Immature natural killer cell (primary cell): ENCODE results near the gene RASGEF1C. TPM values are rescaled to one million over a fixed set of nuclear protein-coding genes. Genes with fewer than 3 reads are reported as not detected.

ENCODE experiments used
- DNase-seq, 3 donors: peaks; one replicate each; pipeline ENCODE4 v3.0.0; 2022; ENCODE audit warnings: mixed read lengths in 1 of 3
- H3K27ac Mint-ChIP-seq, 6 donors: one replicate each; pipeline ENCODE4 v1.8.0; 2020; ENCODE audit warnings: mixed read lengths in 6 of 6, mild to moderate bottlenecking in 5 of 6, inconsistent platforms in 4 of 6, moderate library complexity in 3 of 6
- H3K27me3 Mint-ChIP-seq, 3 donors: one replicate each; pipeline ENCODE4 v1.8.0; 2020 to 2021; ENCODE audit warnings: low read depth in 3 of 3, mild to moderate bottlenecking in 3 of 3, mixed read lengths in 3 of 3, moderate library complexity in 3 of 3, inconsistent platforms in 1 of 3
- H3K36me3 Mint-ChIP-seq, 3 donors: one replicate each; pipeline ENCODE4 v1.8.0; 2020; ENCODE audit warnings: mixed read lengths in 3 of 3, inconsistent platforms in 2 of 3, mild to moderate bottlenecking in 2 of 3
- H3K4me1 Mint-ChIP-seq, 2 donors: one replicate each; pipeline ENCODE4 v1.8.0; 2020; ENCODE audit warnings: inconsistent platforms in 2 of 2, mild to moderate bottlenecking in 2 of 2, mixed read lengths in 2 of 2, moderate library complexity in 1 of 2
- H3K4me3 Mint-ChIP-seq, 5 donors: one replicate each; pipeline ENCODE4 v1.8.0; 2020; ENCODE audit warnings: mild to moderate bottlenecking in 5 of 5, mixed read lengths in 5 of 5, inconsistent platforms in 3 of 5, moderate library complexity in 3 of 5
- H3K9me3 Mint-ChIP-seq, 6 donors: one replicate each; pipeline ENCODE4 v1.8.0; 2020; ENCODE audit warnings: mild to moderate bottlenecking in 6 of 6, mixed read lengths in 6 of 6, inconsistent platforms in 4 of 6, moderate library complexity in 3 of 6
- polyA plus RNA-seq, 3 donors: library from polyadenylated mRNA; unstranded; fragments of 300-500 nt; fragmentation: Illumina TruSeq; gene quantifications; one replicate each; pipeline ENCODE4 v1.2.3, GENCODE V29; 2021

Gene RASGEF1C
- polyA plus RNA-seq, 3 donors from 2014 or later: not detected

- DNase-seq: no peak
- Mint-ChIP-seq H3K27ac (no peak overlapping the region), H3K27me3 (peaks cover 10 to 27% (median 23%) of the 10 kb centered on the region in 3 donors), H3K36me3 (no peaks in the 10 kb centered on the region), H3K4me1 (peaks cover 0 to 7% of the 10 kb centered on the region in 2 donors), H3K9me3 (peaks cover 0 to 2% (median 0%) of the 10 kb centered on the region in 6 donors), H3K4me3 (peak overlapping the region in 3 of 5 donors; percentile 10 to 35 (median 18))
These were observed 2.0 kb downstream of the RASGEF1C start for GRCh38 chr5:180206993-180207392.

DNA sequence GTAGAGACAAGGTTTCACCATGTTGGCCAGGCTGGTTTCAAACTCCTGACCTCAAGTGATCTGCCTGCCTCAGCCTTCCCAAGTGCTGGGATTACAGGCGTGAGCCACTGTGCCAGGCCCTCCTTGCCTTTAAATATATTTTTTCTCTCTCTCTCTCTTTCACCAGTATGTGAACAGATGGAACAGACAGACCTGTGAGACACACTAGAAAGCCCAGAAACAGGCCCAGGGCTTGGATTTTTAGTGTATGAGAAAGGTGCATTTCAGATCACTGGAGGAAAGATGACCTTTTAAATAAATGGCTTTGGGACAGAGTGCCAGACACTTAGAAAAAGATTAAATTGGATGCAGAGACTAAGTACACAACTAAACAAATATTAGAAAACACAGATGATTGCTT, 3.1 kb downstream of the RASGEF1C start:
- Mint-ChIP-seq H3K4me1 (peaks cover 0 to 7% of the 10 kb centered on the region in 2 donors), H3K36me3 (no peaks in the 10 kb centered on the region), H3K4me3 (no peak overlapping the region), H3K27me3 (peaks cover 10 to 27% (median 20%) of the 10 kb centered on the region in 3 donors), H3K27ac (no peak overlapping the region), H3K9me3 (peaks cover 0 to 2% (median 0%) of the 10 kb centered on the region in 6 donors)
- DNase-seq: no peak

GRCh38 chr5:180204276-180204819, 4.7 kb downstream of the RASGEF1C start:
- H3K27ac Mint-ChIP-seq: no peak overlapping the region
- DNase-seq: no peak
- peaks cover 0 to 7% of the 10 kb centered on the region in 2 donors for H3K4me1 Mint-ChIP-seq
- H3K9me3 Mint-ChIP-seq: no peaks in the 10 kb centered on the region
- H3K36me3 Mint-ChIP-seq: no peaks in the 10 kb centered on the region
- H3K4me3 Mint-ChIP-seq: no peak overlapping the region
- H3K27me3 Mint-ChIP-seq: peaks cover 12 to 15% (median 13%) of the 10 kb centered on the region in 3 donors

DNA sequence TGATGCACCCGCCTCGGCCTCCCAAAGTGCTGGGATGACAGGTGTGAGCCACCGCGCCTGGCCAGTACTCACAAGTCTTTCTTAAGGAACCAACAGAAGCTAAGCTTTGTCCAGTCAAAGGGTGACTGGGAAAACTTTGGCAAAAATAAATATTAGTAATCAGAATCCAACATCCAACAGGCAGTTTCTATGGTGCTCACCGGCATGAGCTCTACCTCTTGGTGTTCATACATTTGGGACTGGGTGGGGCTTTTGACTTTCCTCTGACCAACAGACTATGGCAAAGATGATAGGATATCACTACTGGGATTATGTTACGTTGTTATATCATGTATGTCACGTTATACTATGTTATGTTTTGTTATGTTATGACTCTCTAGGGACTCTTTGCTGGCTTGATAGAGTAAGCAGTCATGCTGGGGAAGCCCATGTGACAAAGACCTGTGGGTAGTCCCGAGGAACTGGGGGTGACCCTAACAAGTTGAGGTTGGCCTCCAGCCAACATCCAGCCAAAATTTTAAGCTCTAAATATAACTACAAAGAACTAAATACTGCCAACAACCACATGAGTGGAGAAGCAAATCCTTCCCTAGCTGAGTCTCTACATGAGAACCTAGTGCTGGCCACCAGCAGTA, 6.0 kb downstream of the RASGEF1C start:
- Mint-ChIP-seq H3K27me3 (peaks cover 6 to 11% (median 11%) of the 10 kb centered on the region in 3 donors), H3K4me1 (peaks cover 0 to 2% of the 10 kb centered on the region in 2 donors), H3K36me3 (no peaks in the 10 kb centered on the region), H3K27ac (no peak overlapping the region), H3K9me3 (no peaks in the 10 kb centered on the region), H3K4me3 (no peak overlapping the region)
- no peak for DNase-seq

GRCh38 chr5:180201051-180201987, 7.7 kb downstream of the RASGEF1C start:
- no peak for DNase-seq
- H3K4me3 Mint-ChIP-seq: no peak overlapping the region
- peaks cover 0 to 3% (median 2%) of the 10 kb centered on the region in 3 donors for H3K27me3 Mint-ChIP-seq
- no peaks in the 10 kb centered on the region for H3K9me3 Mint-ChIP-seq
- H3K27ac Mint-ChIP-seq: no peak overlapping the region
- H3K36me3 Mint-ChIP-seq: no peaks in the 10 kb centered on the region
- no peaks in the 10 kb centered on the region for H3K4me1 Mint-ChIP-seq

DNA sequence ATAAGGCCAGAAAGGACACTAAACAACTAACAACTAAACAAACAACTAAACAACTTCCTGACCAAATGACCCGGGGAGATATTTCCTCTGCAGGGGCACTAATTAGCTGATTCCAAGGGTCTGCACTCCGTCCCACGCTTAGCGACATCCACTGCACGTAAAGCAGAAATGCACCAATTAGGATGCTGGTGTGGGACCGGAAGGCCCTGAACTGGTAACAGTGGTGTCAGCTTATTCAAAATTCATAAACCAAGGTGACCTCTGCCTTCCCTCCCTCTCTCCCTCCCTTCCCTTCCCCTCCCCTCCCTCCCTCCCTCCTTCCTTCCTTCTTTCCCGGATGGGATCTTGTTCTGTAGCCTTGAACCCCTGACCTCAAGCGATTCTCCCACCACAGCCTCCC, 9.6 kb downstream of the RASGEF1C start:
- Mint-ChIP-seq H3K4me1 (no peaks in the 10 kb centered on the region), H3K27me3 (peaks cover 0 to 2% (median 2%) of the 10 kb centered on the region in 3 donors), H3K4me3 (no peak overlapping the region), H3K27ac (no peak overlapping the region), H3K36me3 (no peaks in the 10 kb centered on the region), H3K9me3 (no peaks in the 10 kb centered on the region)
- DNase-seq: no peak

DNA sequence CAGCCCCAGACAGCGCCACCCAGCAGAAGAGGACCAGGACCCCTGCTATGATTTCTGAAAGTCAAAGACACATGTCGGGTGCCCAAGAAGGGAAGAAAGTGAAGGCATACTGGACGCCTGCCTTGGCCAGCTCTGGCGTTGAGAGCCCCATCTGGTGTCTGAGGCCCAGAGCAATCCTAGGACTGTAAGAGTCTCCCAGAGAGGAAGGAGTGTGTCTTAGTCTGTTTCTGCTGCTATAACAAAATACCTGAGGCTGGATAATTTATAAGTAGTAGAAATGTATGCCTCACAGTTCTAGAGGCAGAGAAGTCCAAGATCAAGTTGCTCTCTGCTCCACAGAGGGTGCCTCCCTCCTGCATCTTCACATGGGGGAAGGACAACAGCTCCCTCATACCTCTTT, 10.8 kb downstream of the RASGEF1C start:
- Mint-ChIP-seq H3K27me3 (peaks cover 0 to 2% (median 2%) of the 10 kb centered on the region in 3 donors), H3K27ac (no peak overlapping the region), H3K36me3 (no peaks in the 10 kb centered on the region), H3K4me1 (no peaks in the 10 kb centered on the region), H3K9me3 (no peaks in the 10 kb centered on the region), H3K4me3 (no peak overlapping the region)
- no peak for DNase-seq

DNA sequence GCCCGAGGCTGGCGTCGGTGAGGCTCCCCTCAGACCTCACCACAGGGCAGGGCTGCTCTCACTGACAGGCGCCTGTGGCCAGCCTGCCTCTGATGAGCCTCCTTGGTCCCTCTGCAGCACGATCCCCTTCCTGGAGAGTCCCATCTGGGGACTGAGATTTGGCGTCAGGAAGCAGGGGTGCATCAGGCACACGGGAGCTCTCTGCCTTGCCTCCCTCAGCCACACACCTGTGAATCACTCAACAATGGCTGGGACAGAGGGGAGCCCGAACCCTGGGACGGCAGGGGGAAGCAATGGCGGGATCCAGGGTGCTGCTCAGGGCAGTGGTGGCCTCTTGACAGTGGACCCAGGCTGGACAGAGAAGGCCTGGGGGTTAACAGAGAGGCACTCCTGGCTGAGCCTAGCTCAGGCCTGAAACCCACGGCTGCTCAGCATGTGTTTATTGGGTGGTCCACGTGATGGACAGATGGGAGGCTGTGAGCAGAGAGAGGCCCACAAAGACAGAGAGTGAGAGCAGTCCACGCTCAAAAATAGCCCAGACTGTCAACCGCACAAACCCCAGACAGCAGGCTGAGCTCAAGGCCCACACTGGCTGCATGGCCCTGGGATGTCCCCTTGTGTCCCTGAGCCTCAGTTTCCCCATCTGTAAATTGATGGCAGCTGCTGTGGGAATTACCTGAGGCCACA, 11.9 kb downstream of the RASGEF1C start:
- H3K27me3 Mint-ChIP-seq: peaks cover 0 to 2% (median 2%) of the 10 kb centered on the region in 3 donors
- no peak for DNase-seq
- H3K9me3 Mint-ChIP-seq: peaks cover 0 to 1% (median 0%) of the 10 kb centered on the region in 6 donors
- H3K4me1 Mint-ChIP-seq: no peaks in the 10 kb centered on the region
- H3K27ac Mint-ChIP-seq: no peak overlapping the region
- H3K36me3 Mint-ChIP-seq: no peaks in the 10 kb centered on the region
- no peak overlapping the region for H3K4me3 Mint-ChIP-seq

- H3K9me3 Mint-ChIP-seq: peaks cover 0 to 1% (median 0%) of the 10 kb centered on the region in 6 donors
- H3K36me3 Mint-ChIP-seq: no peaks in the 10 kb centered on the region
- no peak overlapping the region for H3K4me3 Mint-ChIP-seq
- DNase-seq: no peak
- H3K4me1 Mint-ChIP-seq: no peaks in the 10 kb centered on the region
- no peak overlapping the region for H3K27ac Mint-ChIP-seq
- peaks cover 0 to 2% (median 1%) of the 10 kb centered on the region in 3 donors for H3K27me3 Mint-ChIP-seq
These were observed 14.3 kb downstream of the RASGEF1C start for GRCh38 chr5:180194410-180195345.

GRCh38 chr5:180193749-180194375, 15.1 kb downstream of the RASGEF1C start:
- DNase-seq: no peak
- Mint-ChIP-seq H3K4me1 (no peaks in the 10 kb centered on the region), H3K9me3 (peaks cover 0 to 1% (median 0%) of the 10 kb centered on the region in 6 donors), H3K4me3 (no peak overlapping the region), H3K27ac (no peak overlapping the region), H3K36me3 (no peaks in the 10 kb centered on the region), H3K27me3 (peaks cover 0 to 2% (median 1%) of the 10 kb centered on the region in 3 donors)

- Mint-ChIP-seq H3K36me3 (no peaks in the 10 kb centered on the region), H3K4me1 (no peaks in the 10 kb centered on the region), H3K27me3 (peaks cover 0 to 1% (median 0%) of the 10 kb centered on the region in 3 donors), H3K4me3 (no peak overlapping the region), H3K9me3 (peaks cover 0 to 1% (median 0%) of the 10 kb centered on the region in 6 donors), H3K27ac (no peak overlapping the region)
- DNase-seq: no peak
These were observed 17.3 kb downstream of the RASGEF1C start for GRCh38 chr5:180191716-180192115.

DNA sequence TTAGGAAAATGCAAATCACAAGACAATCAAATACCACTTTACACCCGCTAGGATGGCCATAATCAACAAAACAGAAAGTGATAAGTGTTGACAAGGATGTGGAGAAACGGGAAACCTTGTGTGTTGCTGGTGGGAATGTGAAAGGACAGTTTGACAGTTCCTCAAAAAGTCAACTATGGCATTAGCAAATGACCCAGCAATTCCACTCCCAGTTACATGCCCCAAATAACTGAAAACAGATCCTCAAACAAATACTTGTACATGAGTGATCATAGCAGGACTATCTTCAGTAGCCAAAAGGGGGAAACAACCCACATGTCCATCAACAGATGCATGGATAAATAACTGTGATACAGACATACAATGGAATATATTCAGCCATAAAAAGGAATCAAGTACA, 21.2 kb downstream of the RASGEF1C start:
- no peak overlapping the region for H3K27ac Mint-ChIP-seq
- H3K9me3 Mint-ChIP-seq: peaks cover 0 to 7% (median under 1%) of the 10 kb centered on the region in 6 donors
- H3K4me1 Mint-ChIP-seq: no peaks in the 10 kb centered on the region
- H3K4me3 Mint-ChIP-seq: no peak overlapping the region
- DNase-seq: no peak
- H3K36me3 Mint-ChIP-seq: no peaks in the 10 kb centered on the region
- peaks cover 0 to 2% (median 1%) of the 10 kb centered on the region in 3 donors for H3K27me3 Mint-ChIP-seq
